ENCODE measurements around the gene ZFHX2. TPM values are rescaled to one million over a fixed set of nuclear protein-coding genes. Genes with fewer than 3 reads are reported as not detected.
"Not testable (repeated sequence)": the region's sequence is repeated elsewhere in the genome, so short reads cannot be mapped to it uniquely, and the experiment has no call there.

Gene ZFHX2
- polyA plus RNA-seq (ENCODE audit: insufficient read length in 4 of 4), result 1 to 10 TPM; 6.7 to 7.8 (median 6.9) TPM

- no peak for DNase-seq (ENCODE audit: low read depth in 4 of 4, low spot score in 3 of 4)
These were observed at the start of gene ZFHX2 for GRCh38 chr14:23551266-23552028. Gene ZFHX2, minus strand, starts transcription at chr14:23551765. Its CDS starts 16,440 bp downstream, at chr14:23535325.

- DNase-seq (ENCODE audit: low read depth in 4 of 4, low spot score in 3 of 4), result no peak
These were observed 49.2 kb upstream of the ZFHX2 start for GRCh38 chr14:23600806-23601205.

DNA sequence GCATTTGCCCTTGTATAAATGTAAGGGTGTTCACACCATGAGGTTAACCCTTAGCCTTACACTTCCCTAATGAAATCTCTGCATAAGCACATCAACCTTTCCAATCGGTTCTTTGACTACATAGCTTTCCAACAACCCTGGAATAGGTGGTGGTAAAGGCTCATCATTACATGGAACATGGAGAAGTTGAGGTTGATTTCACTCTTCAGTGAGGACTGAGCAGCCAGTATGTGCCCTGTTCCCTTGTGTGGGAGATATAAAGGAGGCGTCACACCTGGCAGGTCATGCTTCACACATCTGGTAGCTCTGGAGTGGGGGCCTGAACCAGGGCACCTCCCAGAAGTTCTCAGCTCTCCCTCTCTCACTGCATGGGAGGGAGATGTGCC lies 48.8 kb upstream of the ZFHX2 start:
- DNase-seq (ENCODE audit: low read depth in 4 of 4, low spot score in 3 of 4), result no peak

GRCh38 chr14:23594191-23594590 lies 42.6 kb upstream of the ZFHX2 start:
- not testable (repeated sequence) for DNase-seq (ENCODE audit: low read depth in 4 of 4, low spot score in 3 of 4)

DNA sequence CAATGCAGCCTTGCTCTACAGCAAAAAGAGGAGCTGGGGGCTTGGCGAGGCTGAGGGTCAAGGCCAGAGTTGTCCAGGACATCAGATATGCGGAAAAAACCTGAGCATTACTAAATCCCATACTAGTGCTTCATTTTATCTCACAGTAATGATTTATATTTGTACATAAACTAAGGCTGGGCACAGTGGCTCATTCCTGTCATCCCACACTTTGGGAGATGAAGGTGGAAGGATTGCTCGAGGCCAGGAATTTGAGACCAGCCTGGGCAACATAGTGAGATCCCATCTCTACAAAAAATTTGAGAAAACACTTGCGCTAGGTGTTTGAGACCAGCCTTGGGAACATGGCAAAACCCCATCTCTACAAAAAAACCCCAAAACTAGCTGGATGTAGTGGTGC lies 38.6 kb upstream of the ZFHX2 start:
- no peak for DNase-seq (ENCODE audit: low read depth in 4 of 4, low spot score in 3 of 4)

- no peak for DNase-seq (ENCODE audit: low read depth in 4 of 4, low spot score in 3 of 4)
These were observed 38.0 kb upstream of the ZFHX2 start for GRCh38 chr14:23589606-23590005.

- DNase-seq (ENCODE audit: low read depth in 4 of 4, low spot score in 3 of 4), result peak; percentile 79 to 83 (median 82)
These were observed 37.5 kb upstream of the ZFHX2 start for GRCh38 chr14:23588884-23589598.

- not testable (repeated sequence) for DNase-seq (ENCODE audit: low read depth in 4 of 4, low spot score in 3 of 4)
These were observed 33.1 kb upstream of the ZFHX2 start for GRCh38 chr14:23584527-23585203.

- not testable (repeated sequence) for DNase-seq (ENCODE audit: low read depth in 4 of 4, low spot score in 3 of 4)
These were observed 32.4 kb upstream of the ZFHX2 start for GRCh38 chr14:23583761-23584526.

DNA sequence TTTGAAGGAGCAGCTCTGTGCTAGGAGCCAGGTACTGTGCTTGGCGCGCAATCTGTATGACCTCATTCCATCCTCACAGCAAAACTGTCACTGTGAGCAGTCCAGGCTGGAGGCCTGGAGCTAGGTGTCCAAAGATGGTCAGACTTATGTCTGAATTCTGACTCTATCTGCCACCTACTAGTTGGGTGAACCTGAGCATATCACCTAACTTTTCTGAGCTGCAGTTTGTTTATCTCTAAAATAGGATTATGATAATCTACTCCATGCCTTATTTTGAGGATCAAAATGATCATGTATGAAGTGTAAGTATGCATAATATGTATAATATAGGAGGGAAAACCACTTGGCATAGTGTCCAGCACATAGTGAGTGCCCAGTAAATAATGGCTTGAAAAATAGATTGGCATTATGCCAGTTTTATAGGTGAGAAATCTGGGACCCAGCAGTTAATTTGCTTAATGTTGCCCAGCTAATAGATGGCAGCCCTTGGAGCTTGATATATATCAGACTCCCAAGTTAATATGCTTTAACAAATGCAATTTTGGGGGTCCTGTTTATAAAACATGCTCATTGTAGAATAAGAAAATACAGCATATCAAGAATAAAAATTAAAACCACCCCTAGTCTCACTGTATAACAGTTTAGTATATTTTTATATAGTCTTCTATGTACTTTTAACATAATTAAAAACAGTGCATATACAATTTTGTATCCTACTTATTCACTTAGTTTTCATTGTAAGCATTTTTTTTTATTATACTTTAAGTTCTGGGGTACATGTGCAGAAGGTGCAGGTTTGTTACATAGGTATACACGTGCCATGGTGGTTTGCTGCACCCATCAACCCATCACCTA lies 31.6 kb upstream of the ZFHX2 start:
- DNase-seq (ENCODE audit: low read depth in 4 of 4, low spot score in 3 of 4), result no peak

DNA sequence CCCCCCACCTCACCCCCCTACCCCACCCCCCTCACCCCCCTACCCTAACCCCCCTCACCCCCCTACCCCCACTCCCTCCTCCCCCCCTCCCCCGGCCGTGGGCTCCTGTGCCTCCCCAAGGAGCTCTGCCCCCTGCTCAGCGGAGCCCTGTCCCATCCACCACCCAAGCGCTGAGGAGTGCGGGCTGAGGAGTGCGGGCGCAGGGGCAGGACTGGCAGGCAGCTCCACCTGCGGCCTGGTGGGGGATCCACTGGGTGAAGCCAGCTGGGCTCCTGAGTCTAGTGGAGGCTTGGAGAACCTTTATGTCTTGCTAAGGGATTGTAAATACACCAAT lies 29.4 kb upstream of the ZFHX2 start:
- no peak for DNase-seq (ENCODE audit: low read depth in 4 of 4, low spot score in 3 of 4)

DNA sequence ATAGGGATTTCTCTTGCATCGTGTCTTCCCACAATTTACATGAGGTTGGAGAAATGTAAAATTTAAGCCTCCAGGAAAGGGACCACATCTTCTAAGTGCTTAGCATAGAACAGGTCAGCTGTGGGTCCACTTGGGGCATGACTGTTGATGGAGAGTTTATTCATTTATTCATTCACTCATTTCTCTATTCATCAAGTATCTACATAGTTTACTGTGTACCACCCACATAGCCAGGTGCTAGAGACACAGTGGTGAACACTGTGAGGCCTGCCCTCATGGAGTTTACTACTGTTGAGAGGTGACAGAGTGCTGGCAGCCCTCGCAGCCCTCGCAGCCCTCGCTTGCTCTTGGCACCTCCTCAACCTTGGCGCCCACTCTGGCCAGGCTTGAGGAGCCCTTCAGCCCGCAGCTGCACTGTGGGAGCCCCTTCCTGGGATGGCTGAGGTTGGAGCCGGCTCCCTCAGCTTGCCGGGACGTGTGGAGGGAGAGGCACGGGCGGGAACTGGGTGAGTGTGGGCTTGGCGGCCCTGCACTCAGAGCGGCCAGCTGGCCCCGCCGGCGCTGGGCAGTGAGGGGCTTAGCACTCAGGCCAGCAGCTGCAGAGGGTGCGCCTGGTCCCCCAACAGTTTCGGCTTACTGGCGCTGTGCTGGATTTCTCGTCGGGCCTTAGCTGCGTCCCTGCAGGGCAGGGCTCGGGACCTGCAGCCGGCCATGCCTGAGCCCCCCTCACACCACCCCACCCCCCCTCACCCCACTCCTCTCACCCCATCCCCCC lies 28.8 kb upstream of the ZFHX2 start:
- DNase-seq (ENCODE audit: low read depth in 4 of 4, low spot score in 3 of 4), result no peak

GRCh38 chr14:23579739-23580138 lies 28.2 kb upstream of the ZFHX2 start:
- no peak for DNase-seq (ENCODE audit: low read depth in 4 of 4, low spot score in 3 of 4)

- no peak for DNase-seq (ENCODE audit: low read depth in 4 of 4, low spot score in 3 of 4)
These were observed 27.7 kb upstream of the ZFHX2 start for GRCh38 chr14:23579311-23579630.

DNA sequence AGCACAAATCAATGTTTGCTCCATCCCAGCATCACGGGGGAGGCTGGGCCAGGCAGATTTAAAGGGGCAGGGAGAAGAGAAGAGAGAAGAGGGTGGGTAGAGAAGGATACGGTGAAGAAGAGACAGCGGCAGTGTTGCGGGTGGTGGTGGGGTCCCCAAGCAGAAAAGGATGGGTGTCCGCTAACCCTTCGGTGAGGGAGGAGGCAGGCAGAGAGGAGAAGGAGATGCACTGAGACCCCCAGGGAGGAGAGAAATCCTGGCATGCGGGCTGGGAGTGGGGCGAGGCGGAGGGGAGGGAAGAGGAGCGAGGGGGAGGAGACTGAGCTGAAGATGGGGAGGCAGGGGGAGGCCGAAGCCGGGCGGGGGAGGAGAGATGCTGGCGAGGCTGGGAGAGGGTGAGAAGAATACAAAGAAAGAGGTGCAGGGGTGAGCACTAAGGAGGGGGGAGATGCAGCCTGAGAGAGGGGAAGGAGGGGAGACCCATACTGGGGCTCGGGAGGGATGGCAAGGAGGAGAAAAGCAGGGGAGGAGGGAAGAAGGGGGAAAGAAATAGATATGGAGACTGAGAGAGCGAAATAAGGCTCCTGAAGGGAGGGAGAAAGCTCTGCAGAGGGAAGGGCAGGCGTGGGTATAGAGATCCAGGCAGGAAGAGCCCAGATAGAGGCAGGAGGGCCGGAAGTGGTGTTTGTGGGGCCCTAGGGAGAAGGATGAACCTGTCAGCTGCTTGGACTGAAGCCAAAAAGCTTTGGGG lies 27.2 kb upstream of the ZFHX2 start, which contains the start of gene JPH4:
Gene JPH4, minus strand, starts transcription at position 231 of the 751 bp plus-strand sequence. CDS start 1,337 bp downstream, outside the sequence.
- DNase-seq (ENCODE audit: low read depth in 4 of 4, low spot score in 3 of 4), result no peak

GRCh38 chr14:23577710-23578392 lies 26.3 kb upstream of the ZFHX2 start:
- no peak for DNase-seq (ENCODE audit: low read depth in 4 of 4, low spot score in 3 of 4)

DNA sequence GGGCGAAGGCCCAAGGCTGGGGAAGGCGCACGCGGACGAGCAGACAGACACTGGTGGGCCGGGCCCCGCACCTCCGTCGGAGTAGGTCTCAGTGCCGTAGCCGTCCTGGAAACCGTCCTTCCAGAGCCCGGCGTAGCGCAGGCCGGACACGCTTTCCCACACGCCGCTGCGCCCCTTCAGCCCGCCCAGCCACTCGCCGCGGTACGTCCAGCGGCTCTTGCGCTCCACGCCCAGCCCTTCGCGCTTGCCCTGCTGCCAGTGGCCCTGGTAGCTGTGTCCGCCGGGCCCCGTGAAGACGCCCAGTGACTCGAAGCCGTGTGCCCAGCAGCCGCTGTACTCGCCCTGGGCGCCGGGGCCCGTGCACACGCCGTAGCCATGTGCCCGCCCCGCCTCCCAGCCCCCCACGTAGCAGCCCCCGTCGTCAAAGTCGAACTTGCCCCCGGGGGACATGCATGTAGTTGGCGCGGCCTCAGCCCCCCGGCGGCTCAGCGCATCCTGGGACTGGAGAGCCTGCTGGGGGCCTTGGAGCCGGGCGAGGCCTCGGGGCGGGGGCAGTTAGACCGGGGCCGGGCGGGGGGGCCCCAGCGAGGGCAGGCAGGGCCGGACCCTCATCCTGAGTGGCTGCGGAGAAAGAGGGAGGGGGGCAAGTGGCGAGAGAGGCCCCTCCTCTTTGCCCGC lies 25.6 kb upstream of the ZFHX2 start:
- DNase-seq (ENCODE audit: low read depth in 4 of 4, low spot score in 3 of 4), result no peak
